ENCODE measurements around the gene RPL10.

RPL10 gene

GRCh38 chrX:154397888-154398667, at the start of gene RPL10:
Gene RPL10, plus strand, starts transcription at chrX:154398377. Its CDS starts 143 bp downstream, at chrX:154398520.
- Mint-ChIP-seq H3K4me3 (peak within 1 kb of the TSS; percentile 99), H3K27ac (peak within 1 kb of the TSS; percentile 100), H3K9me3 (no peaks in the 10 kb centered on the region), H3K4me1 (peaks cover 14% of the 10 kb centered on the region), H3K36me3 (peaks cover 21% of the 10 kb centered on the region), H3K27me3 (no peaks in the 10 kb centered on the region)
- peak; percentile 92 for ATAC-seq

- H3K4me3 Mint-ChIP-seq = no peak overlapping the region
- H3K27ac Mint-ChIP-seq = peak overlapping the region; percentile 82
- peaks cover 19% of the 10 kb centered on the region for H3K36me3 Mint-ChIP-seq
- H3K9me3 Mint-ChIP-seq = no peaks in the 10 kb centered on the region
- H3K4me1 Mint-ChIP-seq = peaks cover 28% of the 10 kb centered on the region
- no peaks in the 10 kb centered on the region for H3K27me3 Mint-ChIP-seq
- ATAC-seq = no peak
Measured at GRCh38 chrX:154348646-154349358, 49.4 kb upstream of the RPL10 start.

GRCh38 chrX:154349359-154349935, 48.7 kb upstream of the RPL10 start:
- no peak for ATAC-seq
- Mint-ChIP-seq H3K36me3 (peaks cover 26% of the 10 kb centered on the region), H3K4me1 (peaks cover 28% of the 10 kb centered on the region), H3K9me3 (no peaks in the 10 kb centered on the region), H3K27ac (peak overlapping the region; percentile 37), H3K4me3 (no peak overlapping the region), H3K27me3 (no peaks in the 10 kb centered on the region)

- Mint-ChIP-seq H3K27ac (peak overlapping the region; percentile 81), H3K9me3 (no peaks in the 10 kb centered on the region), H3K36me3 (peaks cover 26% of the 10 kb centered on the region), H3K27me3 (no peaks in the 10 kb centered on the region), H3K4me1 (peaks cover 28% of the 10 kb centered on the region), H3K4me3 (no peak overlapping the region)
- no peak for ATAC-seq
Measured at GRCh38 chrX:154349979-154350378, 48.2 kb upstream of the RPL10 start.

- Mint-ChIP-seq H3K27ac (peak overlapping the region; percentile 81), H3K4me1 (peaks cover 28% of the 10 kb centered on the region), H3K36me3 (peaks cover 26% of the 10 kb centered on the region), H3K9me3 (no peaks in the 10 kb centered on the region), H3K4me3 (no peak overlapping the region), H3K27me3 (no peaks in the 10 kb centered on the region)
- no peak for ATAC-seq
Measured at GRCh38 chrX:154350429-154351182, 47.6 kb upstream of the RPL10 start.

- Mint-ChIP-seq H3K4me1 (peaks cover 28% of the 10 kb centered on the region), H3K36me3 (peaks cover 26% of the 10 kb centered on the region), H3K9me3 (no peaks in the 10 kb centered on the region), H3K27me3 (no peaks in the 10 kb centered on the region), H3K27ac (peak overlapping the region; percentile 81), H3K4me3 (no peak overlapping the region)
- peak; percentile 66 for ATAC-seq
Measured at GRCh38 chrX:154351183-154352011, 46.8 kb upstream of the RPL10 start.

GRCh38 chrX:154352012-154352401, 46.2 kb upstream of the RPL10 start:
- H3K27me3 Mint-ChIP-seq = no peaks in the 10 kb centered on the region
- no peaks in the 10 kb centered on the region for H3K9me3 Mint-ChIP-seq
- no peak overlapping the region for H3K4me3 Mint-ChIP-seq
- no peak for ATAC-seq
- H3K36me3 Mint-ChIP-seq = peaks cover 26% of the 10 kb centered on the region
- H3K27ac Mint-ChIP-seq = peak overlapping the region; percentile 81
- peaks cover 26% of the 10 kb centered on the region for H3K4me1 Mint-ChIP-seq

- H3K4me1 Mint-ChIP-seq = peaks cover 21% of the 10 kb centered on the region
- ATAC-seq = no peak
- no peaks in the 10 kb centered on the region for H3K9me3 Mint-ChIP-seq
- no peak overlapping the region for H3K4me3 Mint-ChIP-seq
- peaks cover 23% of the 10 kb centered on the region for H3K36me3 Mint-ChIP-seq
- H3K27me3 Mint-ChIP-seq = no peaks in the 10 kb centered on the region
- H3K27ac Mint-ChIP-seq = peak overlapping the region; percentile 81
Measured at GRCh38 chrX:154352466-154352865, 45.7 kb upstream of the RPL10 start.

- H3K36me3 Mint-ChIP-seq = peaks cover 21% of the 10 kb centered on the region
- H3K27me3 Mint-ChIP-seq = no peaks in the 10 kb centered on the region
- H3K4me3 Mint-ChIP-seq = no peak overlapping the region
- H3K9me3 Mint-ChIP-seq = no peaks in the 10 kb centered on the region
- no peak for ATAC-seq
- H3K27ac Mint-ChIP-seq = no peak overlapping the region
- H3K4me1 Mint-ChIP-seq = peaks cover 19% of the 10 kb centered on the region
Measured at GRCh38 chrX:154353172-154353843, 44.9 kb upstream of the RPL10 start.

- H3K27ac Mint-ChIP-seq = no peak overlapping the region
- no peak overlapping the region for H3K4me3 Mint-ChIP-seq
Measured at GRCh38 chrX:154354013-154354412, 44.2 kb upstream of the RPL10 start.

GRCh38 chrX:154354516-154354915, 43.7 kb upstream of the RPL10 start:
- H3K9me3 Mint-ChIP-seq = no peaks in the 10 kb centered on the region
- H3K4me1 Mint-ChIP-seq = peaks cover 20% of the 10 kb centered on the region
- H3K4me3 Mint-ChIP-seq = no peak overlapping the region
- no peaks in the 10 kb centered on the region for H3K27me3 Mint-ChIP-seq
- peaks cover 27% of the 10 kb centered on the region for H3K36me3 Mint-ChIP-seq
- no peak for ATAC-seq
- no peak overlapping the region for H3K27ac Mint-ChIP-seq

More at GRCh38 chrX:154354013-154354412, 44.2 kb upstream of the RPL10 start:
- H3K27me3 Mint-ChIP-seq = no peaks in the 10 kb centered on the region
- no peaks in the 10 kb centered on the region for H3K9me3 Mint-ChIP-seq
- ATAC-seq = no peak
- H3K4me1 Mint-ChIP-seq = peaks cover 25% of the 10 kb centered on the region
- peaks cover 27% of the 10 kb centered on the region for H3K36me3 Mint-ChIP-seq

- no peak overlapping the region for H3K27ac Mint-ChIP-seq
- H3K4me1 Mint-ChIP-seq = peaks cover 20% of the 10 kb centered on the region
- peak overlapping the region; percentile 15 for H3K4me3 Mint-ChIP-seq
- H3K9me3 Mint-ChIP-seq = no peaks in the 10 kb centered on the region
- H3K36me3 Mint-ChIP-seq = peaks cover 27% of the 10 kb centered on the region
- no peaks in the 10 kb centered on the region for H3K27me3 Mint-ChIP-seq
- ATAC-seq = no peak
Measured at GRCh38 chrX:154355094-154355775, 42.9 kb upstream of the RPL10 start.

- no peak overlapping the region for H3K4me3 Mint-ChIP-seq
- peaks cover 20% of the 10 kb centered on the region for H3K4me1 Mint-ChIP-seq
- no peaks in the 10 kb centered on the region for H3K27me3 Mint-ChIP-seq
- ATAC-seq = no peak
- H3K36me3 Mint-ChIP-seq = peaks cover 27% of the 10 kb centered on the region
- no peaks in the 10 kb centered on the region for H3K9me3 Mint-ChIP-seq
- H3K27ac Mint-ChIP-seq = no peak overlapping the region
Measured at GRCh38 chrX:154355776-154356140, 42.4 kb upstream of the RPL10 start.

Measured in stimulated activated memory B cell treated with anti-CD40 and anti-IgM and Interleukin-4, amounts not matched to agents 10 μg/mL and 1 μg/mL and 100 μg/mL, for 72 hours (primary cell).